Measurements from ENCODE around the gene OTUD3. TPM values are rescaled to one million over a fixed set of nuclear protein-coding genes. Genes with fewer than 3 reads are reported as not detected.

The OTUD3 gene
- total RNA-seq, 1 experiment from 2014 or later: 14.7 TPM

GRCh38 chr1:19949016-19949415 is 66.8 kb downstream of the OTUD3 start:
- peaks cover 3% of the 10 kb centered on the region for H3K9me3 Mint-ChIP-seq (ENCODE audit: low read depth, unreplicated experiment)
- peaks cover 9% of the 10 kb centered on the region for H3K4me1 Mint-ChIP-seq (ENCODE audit: low read depth, unreplicated experiment)
- no TSS peak for BruUV-seq (replicated peaks)
- CTCF ChIA-PET: no interaction called here
- TF ChIP-seq CTCF (IDR thresholded peaks at IDR 0.05; ENCODE audit: unreplicated experiment): no peak
- H3K4me3 Mint-ChIP-seq (ENCODE audit: low read depth, unreplicated experiment): no peak overlapping the region
- H3K36me3 Mint-ChIP-seq (ENCODE audit: insufficient read depth, unreplicated experiment): no peaks in the 10 kb centered on the region
- H3K27ac Mint-ChIP-seq (ENCODE audit: unreplicated experiment): peak overlapping the region; percentile 64
- intact Hi-C loops (cut with micrococcal nuclease; ENCODE audit: unreplicated experiment): no loop called here
- peak; percentile 46 for DNase-seq
- peaks cover under 1% of the 10 kb centered on the region for H3K27me3 Mint-ChIP-seq (ENCODE audit: unreplicated experiment)

GRCh38 chr1:19954059-19954458 is 71.9 kb downstream of the OTUD3 start:
- peaks cover 8% of the 10 kb centered on the region for H3K9me3 Mint-ChIP-seq (ENCODE audit: low read depth, unreplicated experiment)
- no peak overlapping the region for H3K4me3 Mint-ChIP-seq (ENCODE audit: low read depth, unreplicated experiment)
- no peak for TF ChIP-seq CTCF (IDR thresholded peaks at IDR 0.05; ENCODE audit: unreplicated experiment)
- DNase-seq: no peak
- peaks cover 3% of the 10 kb centered on the region for H3K4me1 Mint-ChIP-seq (ENCODE audit: low read depth, unreplicated experiment)
- CTCF ChIA-PET: no interaction called here
- peaks cover 28% of the 10 kb centered on the region for H3K27me3 Mint-ChIP-seq (ENCODE audit: unreplicated experiment)
- H3K27ac Mint-ChIP-seq (ENCODE audit: unreplicated experiment): no peak overlapping the region
- no TSS peak for BruUV-seq (replicated peaks)
- intact Hi-C loops (cut with micrococcal nuclease; ENCODE audit: unreplicated experiment): no loop called here
- no peaks in the 10 kb centered on the region for H3K36me3 Mint-ChIP-seq (ENCODE audit: insufficient read depth, unreplicated experiment)

- CTCF ChIA-PET: no interaction called here
- intact Hi-C loops (cut with micrococcal nuclease; ENCODE audit: unreplicated experiment): no loop called here
- Mint-ChIP-seq H3K27me3 (ENCODE audit: unreplicated experiment) (peaks cover 28% of the 10 kb centered on the region), H3K9me3 (ENCODE audit: low read depth, unreplicated experiment) (peaks cover 8% of the 10 kb centered on the region), H3K4me3 (ENCODE audit: low read depth, unreplicated experiment) (no peak overlapping the region), H3K36me3 (ENCODE audit: insufficient read depth, unreplicated experiment) (no peaks in the 10 kb centered on the region), H3K4me1 (ENCODE audit: low read depth, unreplicated experiment) (no peaks in the 10 kb centered on the region), H3K27ac (ENCODE audit: unreplicated experiment) (no peak overlapping the region)
- BruUV-seq (replicated peaks): no TSS peak
- DNase-seq: no peak
- TF ChIP-seq CTCF (IDR thresholded peaks at IDR 0.05; ENCODE audit: unreplicated experiment): no peak
Observed at GRCh38 chr1:19955534-19956170, 73.5 kb downstream of the OTUD3 start.

- no TSS peak for BruUV-seq (replicated peaks)
- Mint-ChIP-seq H3K27me3 (ENCODE audit: unreplicated experiment) (peaks cover 46% of the 10 kb centered on the region), H3K4me3 (ENCODE audit: low read depth, unreplicated experiment) (no peak overlapping the region), H3K9me3 (ENCODE audit: low read depth, unreplicated experiment) (peaks cover 13% of the 10 kb centered on the region), H3K36me3 (ENCODE audit: insufficient read depth, unreplicated experiment) (no peaks in the 10 kb centered on the region), H3K4me1 (ENCODE audit: low read depth, unreplicated experiment) (no peaks in the 10 kb centered on the region), H3K27ac (ENCODE audit: unreplicated experiment) (no peak overlapping the region)
- intact Hi-C loops (cut with micrococcal nuclease; ENCODE audit: unreplicated experiment): no loop called here
- no peak for DNase-seq
- CTCF ChIA-PET: no interaction called here
- TF ChIP-seq CTCF (IDR thresholded peaks at IDR 0.05; ENCODE audit: unreplicated experiment): no peak
Observed at GRCh38 chr1:19957779-19958178, 75.6 kb downstream of the OTUD3 start.
